Measurements from ENCODE around the gene PHLPP1. TPM values are rescaled to one million over a fixed set of nuclear protein-coding genes. Genes with fewer than 3 reads are reported as not detected.
A peak's percentile ranks its signal among the peaks of the same experiment; 100 is the strongest.
"Not testable (repeated sequence)": the region's sequence is repeated elsewhere in the genome, so short reads cannot be mapped to it uniquely, and the experiment has no call there.

PHLPP1 gene
- total RNA-seq: 4.8 and 4.9 TPM in 2 replicates
- 1.7 TPM for polyA plus RNA-seq (2012)

GRCh38 chr18:62715436-62715758 is at the start of gene PHLPP1:
Gene PHLPP1, plus strand, starts transcription at chr18:62715541. Its CDS starts 143 bp downstream, at chr18:62715684.
- no peak for DNase-seq (ENCODE audit: low read depth)

GRCh38 chr18:62669225-62669624 is 46.1 kb upstream of the PHLPP1 start:
- DNase-seq (ENCODE audit: low read depth): no peak

GRCh38 chr18:62670573-62670972 is 44.8 kb upstream of the PHLPP1 start:
- DNase-seq (ENCODE audit: low read depth): no peak

- no peak for DNase-seq (ENCODE audit: low read depth)
Measured at GRCh38 chr18:62672600-62672999, 42.7 kb upstream of the PHLPP1 start.

GRCh38 chr18:62678847-62679485 is 36.4 kb upstream of the PHLPP1 start:
- no peak for DNase-seq (ENCODE audit: low read depth)

- no peak for DNase-seq (ENCODE audit: low read depth)
Measured at GRCh38 chr18:62682371-62682770, 33.0 kb upstream of the PHLPP1 start.

GRCh38 chr18:62683935-62684334 is 31.4 kb upstream of the PHLPP1 start:
- no peak for DNase-seq (ENCODE audit: low read depth)

GRCh38 chr18:62688743-62689317 is 26.5 kb upstream of the PHLPP1 start:
- DNase-seq (ENCODE audit: low read depth): no peak

- DNase-seq (ENCODE audit: low read depth): no peak
Measured at GRCh38 chr18:62690236-62690815, 25.0 kb upstream of the PHLPP1 start.

- DNase-seq (ENCODE audit: low read depth): no peak
Measured at GRCh38 chr18:62693659-62694058, 21.7 kb upstream of the PHLPP1 start.

- DNase-seq (ENCODE audit: low read depth): no peak
Measured at GRCh38 chr18:62697636-62698035, 17.7 kb upstream of the PHLPP1 start.

- DNase-seq (ENCODE audit: low read depth): peak; percentile 52
Measured at GRCh38 chr18:62702259-62702658, 13.1 kb upstream of the PHLPP1 start.

GRCh38 chr18:62706879-62707278 is 8.5 kb upstream of the PHLPP1 start:
- not testable (repeated sequence) for DNase-seq (ENCODE audit: low read depth)

- DNase-seq (ENCODE audit: low read depth): not testable (repeated sequence)
Measured at GRCh38 chr18:62709908-62710307, 5.4 kb upstream of the PHLPP1 start.

- DNase-seq (ENCODE audit: low read depth): peak; percentile 63
Measured at GRCh38 chr18:62710417-62710816, 4.9 kb upstream of the PHLPP1 start.

GRCh38 chr18:62711781-62712180 is 3.6 kb upstream of the PHLPP1 start:
- no peak for DNase-seq (ENCODE audit: low read depth)

GRCh38 chr18:62713651-62714247 is 1.6 kb upstream of the PHLPP1 start:
- DNase-seq (ENCODE audit: low read depth): no peak

GRCh38 chr18:62714671-62715435 is 488 bp upstream of the PHLPP1 start:
- peak; percentile 100 for DNase-seq (ENCODE audit: low read depth)

- peak; percentile 61 for DNase-seq (ENCODE audit: low read depth)
Measured at GRCh38 chr18:62715759-62716615, 646 bp downstream of the PHLPP1 start.

- DNase-seq (ENCODE audit: low read depth): peak; percentile 44
Measured at GRCh38 chr18:62716619-62717168, 1.4 kb downstream of the PHLPP1 start.

All from myocyte (in vitro differentiated cells).